ENCODE measurements around the gene TRIO. TPM values are rescaled to one million over a fixed set of nuclear protein-coding genes. Genes with fewer than 3 reads are reported as not detected.
"Not testable (repeated sequence)": the region's sequence is repeated elsewhere in the genome, so short reads cannot be mapped to it uniquely, and the experiment has no call there.

The TRIO gene
- total RNA-seq, 1 experiment from 2014 or later, result 68.4 TPM

DNA sequence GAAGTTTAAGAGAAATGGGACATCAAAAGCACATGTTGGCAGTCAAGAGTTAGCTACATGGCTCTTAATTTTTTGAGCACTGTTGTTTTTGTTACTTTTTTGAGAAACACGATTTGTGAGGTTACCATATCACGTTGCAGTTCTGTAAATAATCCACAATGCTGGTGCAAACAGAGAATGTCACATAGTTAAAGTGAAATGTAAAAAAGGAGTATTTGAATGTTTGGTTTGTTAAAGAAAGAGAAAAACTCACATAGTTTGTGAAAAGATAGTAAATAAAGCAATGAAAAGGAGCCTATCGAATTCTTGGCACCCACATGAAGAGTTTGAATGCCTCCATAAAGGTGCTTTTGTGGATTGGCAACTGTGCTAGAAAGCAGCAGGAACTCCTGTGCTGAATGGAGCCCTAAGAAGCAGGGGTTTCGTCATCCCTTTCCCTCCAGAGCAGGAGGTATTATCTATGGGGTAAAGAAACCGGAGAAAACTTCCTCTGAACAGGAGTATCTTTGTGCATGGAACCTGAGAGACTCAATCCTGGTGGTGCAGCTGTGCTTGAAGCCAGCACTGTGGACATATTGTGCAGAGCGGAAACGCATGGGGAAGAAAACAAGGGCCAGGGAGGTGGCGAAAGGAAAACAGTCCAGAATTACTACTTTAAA lies 289.9 kb downstream of the TRIO start:
- POLR2A ChIA-PET, result no interaction called here
- Histone ChIP-seq H3K36me3 (ENCODE audit: control insufficient read depth in 1 of 2, insufficient read depth in 2 of 2, low read length in 2 of 2) (no peaks in the 10 kb centered on the region; a peak in 1 of 4 replicates), H3K9me3 (ENCODE audit: control insufficient read depth in 1 of 2, insufficient read depth in 1 of 2, low read depth in 1 of 2, low read length in 2 of 2) (no peaks in the 10 kb centered on the region), H3K27ac (ENCODE audit: low read depth, low read length) (no peak overlapping the region), H2AFZ (ENCODE audit: low read depth, low read length, poor library complexity, severe bottlenecking) (no peak overlapping the region), H3K27me3 (ENCODE audit: insufficient read depth, low read length) (no peaks in the 10 kb centered on the region), H4K20me1 (ENCODE audit: insufficient read depth) (no peaks in the 10 kb centered on the region), H3K4me2 (ENCODE audit: low read length) (no peak overlapping the region), H3K79me2 (ENCODE audit: insufficient read depth, low read length) (no peaks in the 10 kb centered on the region), H3K4me3 (replicated peaks in 1 of 2; ENCODE audit: low read depth in 1 of 2, low read length in 2 of 2) (no peak overlapping the region), H3K9ac (ENCODE audit: low read length) (no peak overlapping the region), H3K9me2 (ENCODE audit: insufficient read depth) (no peaks in the 10 kb centered on the region), H3K4me1 (ENCODE audit: control insufficient read depth in 1 of 2, insufficient read depth in 2 of 2, low read length in 2 of 2) (no peaks in the 10 kb centered on the region)
- RAD21 ChIA-PET (ENCODE audit: low non-redundant PET in 1 of 2, low total read pairs in 2 of 2, uncharacterized antibody in 2 of 2, unreplicated experiment in 2 of 2), result no interaction called here
- TF ChIP-seq EZH2phosphoT487 (IDR thresholded peaks at IDR 0.05; ENCODE audit: borderline replicate concordance), result no peak
- CTCF ChIA-PET, result no interaction called here
- DNase-seq (ENCODE audit: low read depth, low spot score) (no peak), ATAC-seq (no peak)
- BruUV-seq (replicated peaks), result no TSS peak
- intact Hi-C loops (cut with micrococcal nuclease), result no loop called here

DNA sequence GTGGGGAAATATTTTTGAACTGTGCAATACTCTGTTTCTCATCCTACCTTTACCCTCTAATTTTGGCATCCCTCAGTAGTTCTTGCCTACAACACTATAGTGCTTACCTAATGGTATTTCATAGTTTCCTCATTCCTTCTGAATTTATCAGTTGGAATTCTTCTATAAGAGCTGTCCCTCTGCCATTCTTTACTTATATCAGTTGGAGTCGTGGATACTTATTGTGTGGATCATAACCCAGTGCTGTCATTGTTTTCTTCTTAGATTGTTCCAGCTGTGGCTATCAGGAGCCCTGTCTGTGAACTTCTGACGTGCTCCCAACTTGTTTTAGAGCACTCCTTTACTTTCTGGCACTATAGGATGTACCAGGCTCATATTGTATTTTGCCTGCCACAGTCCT lies 292.3 kb downstream of the TRIO start:
- POLR2A ChIA-PET, result no interaction called here
- H3K4me3 ChIP-seq (replicated peaks in 1 of 2; ENCODE audit: low read depth in 1 of 2, low read length in 2 of 2), result no peak overlapping the region
- no peaks in the 10 kb centered on the region for H3K27me3 ChIP-seq (ENCODE audit: insufficient read depth, low read length)
- no peak overlapping the region for H2AFZ ChIP-seq (ENCODE audit: low read depth, low read length, poor library complexity, severe bottlenecking)
- H3K9me3 ChIP-seq (ENCODE audit: control insufficient read depth in 1 of 2, insufficient read depth in 1 of 2, low read depth in 1 of 2, low read length in 2 of 2), result no peaks in the 10 kb centered on the region
- no peak for ATAC-seq
- H4K20me1 ChIP-seq (ENCODE audit: insufficient read depth), result no peaks in the 10 kb centered on the region
- no peaks in the 10 kb centered on the region; a peak in 1 of 4 replicates for H3K36me3 ChIP-seq (ENCODE audit: control insufficient read depth in 1 of 2, insufficient read depth in 2 of 2, low read length in 2 of 2)
- DNase-seq (ENCODE audit: low read depth, low spot score), result no peak
- intact Hi-C loops (cut with micrococcal nuclease), result no loop called here
- BruUV-seq (replicated peaks), result no TSS peak
- RAD21 ChIA-PET (ENCODE audit: low non-redundant PET in 1 of 2, low total read pairs in 2 of 2, uncharacterized antibody in 2 of 2, unreplicated experiment in 2 of 2), result no interaction called here
- H3K27ac ChIP-seq (ENCODE audit: low read depth, low read length), result no peak overlapping the region
- CTCF ChIA-PET, result interaction anchor here (1.4 kb wide), 1 partner anchor 213 kb away, joined by 4 read pairs; no protein-coding TSS in a partner anchor
- TF ChIP-seq FOSL1 (IDR thresholded peaks at IDR 0.05; ENCODE audit: low read depth) (no peak), EZH2phosphoT487 (IDR thresholded peaks at IDR 0.05; ENCODE audit: borderline replicate concordance) (no peak), SP1 (IDR thresholded peaks at IDR 0.05; ENCODE audit: low read depth) (no peak), SRF (IDR thresholded peaks at IDR 0.05; ENCODE audit: low read depth) (no peak), POLR2A (IDR thresholded peaks at IDR 0.05; ENCODE audit: borderline replicate concordance, extremely low read depth, insufficient read depth, insufficient read length) (no peak), EZH2 (IDR thresholded peaks at IDR 0.05) (no peak), TCF7L2 (IDR thresholded peaks at IDR 0.05; ENCODE audit: borderline replicate concordance, extremely low read depth, insufficient read depth, insufficient read length) (no peak), ZNF274 (IDR thresholded peaks at IDR 0.05; ENCODE audit: low read depth, low read length) (no peak), SIN3A (IDR thresholded peaks at IDR 0.05; ENCODE audit: low read depth) (no peak), CEBPB (IDR thresholded peaks at IDR 0.05; ENCODE audit: low read depth) (no peak), POLR2AphosphoS5 (IDR thresholded peaks at IDR 0.05; ENCODE audit: low read depth, low read length) (no peak), ZFX (IDR thresholded peaks at IDR 0.05) (no peak), YY1 (IDR thresholded peaks at IDR 0.05; ENCODE audit: extremely low read depth, insufficient replicate concordance, low read depth, low read length) (no peak)
- TF ChIP-seq, protein P1, sequence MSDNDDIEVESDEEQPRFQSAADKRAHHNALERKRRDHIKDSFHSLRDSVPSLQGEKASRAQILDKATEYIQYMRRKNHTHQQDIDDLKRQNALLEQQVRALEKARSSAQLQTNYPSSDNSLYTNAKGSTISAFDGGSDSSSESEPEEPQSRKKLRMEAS (IDR thresholded peaks at IDR 0.05), result no peak
- H3K79me2 ChIP-seq (ENCODE audit: insufficient read depth, low read length), result no peaks in the 10 kb centered on the region
- H3K4me2 ChIP-seq (ENCODE audit: low read length), result no peak overlapping the region
- H3K4me1 ChIP-seq (ENCODE audit: control insufficient read depth in 1 of 2, insufficient read depth in 2 of 2, low read length in 2 of 2), result no peaks in the 10 kb centered on the region
- H3K9me2 ChIP-seq (ENCODE audit: insufficient read depth), result no peaks in the 10 kb centered on the region
- no peak overlapping the region for H3K9ac ChIP-seq (ENCODE audit: low read length)

DNA sequence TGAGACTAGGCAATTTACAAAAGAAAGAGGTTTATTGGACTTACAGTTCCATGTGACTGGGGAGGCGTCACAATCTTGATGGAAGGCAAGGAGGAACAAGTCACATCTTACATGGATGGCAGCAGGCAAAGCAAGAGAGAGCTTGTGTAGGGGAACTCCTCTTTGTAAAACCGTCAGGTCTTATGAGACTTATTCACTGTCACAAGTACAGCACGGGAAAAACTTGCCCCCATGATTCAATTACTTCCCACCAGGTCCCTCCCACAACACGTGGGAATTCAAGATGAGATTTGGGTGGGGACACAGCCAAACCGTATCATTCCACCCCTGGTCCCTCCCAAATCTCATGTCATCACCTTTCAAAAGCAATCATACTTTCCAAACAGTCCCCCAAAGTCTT lies 293.0 kb downstream of the TRIO start:
- RAD21 ChIA-PET (ENCODE audit: low non-redundant PET in 1 of 2, low total read pairs in 2 of 2, uncharacterized antibody in 2 of 2, unreplicated experiment in 2 of 2); H3K4me2 ChIP-seq (ENCODE audit: low read length); H3K9ac ChIP-seq (ENCODE audit: low read length); H3K27ac ChIP-seq (ENCODE audit: low read depth, low read length); ATAC-seq; DNase-seq (ENCODE audit: low read depth, low spot score); H3K27me3 ChIP-seq (ENCODE audit: insufficient read depth, low read length); H3K4me3 ChIP-seq (replicated peaks in 1 of 2; ENCODE audit: low read depth in 1 of 2, low read length in 2 of 2); H2AFZ ChIP-seq (ENCODE audit: low read depth, low read length, poor library complexity, severe bottlenecking); H4K20me1 ChIP-seq (ENCODE audit: insufficient read depth); CTCF ChIA-PET; H3K9me3 ChIP-seq (ENCODE audit: control insufficient read depth in 1 of 2, insufficient read depth in 1 of 2, low read depth in 1 of 2, low read length in 2 of 2); H3K79me2 ChIP-seq (ENCODE audit: insufficient read depth, low read length); intact Hi-C loops (cut with micrococcal nuclease); H3K36me3 ChIP-seq (ENCODE audit: control insufficient read depth in 1 of 2, insufficient read depth in 2 of 2, low read length in 2 of 2); H3K9me2 ChIP-seq (ENCODE audit: insufficient read depth); BruUV-seq (replicated peaks); POLR2A ChIA-PET; H3K4me1 ChIP-seq (ENCODE audit: control insufficient read depth in 1 of 2, insufficient read depth in 2 of 2, low read length in 2 of 2): not testable (repeated sequence)

All from HCT116 (cell line).